Left ventricle myocardium inferior (tissue), 1 donor: Measurements from ENCODE around the gene CCDC57. TPM values are rescaled to one million over a fixed set of nuclear protein-coding genes. Genes with fewer than 3 reads are reported as not detected.
A peak's percentile ranks its signal among the peaks of the same experiment; 100 is the strongest.

ENCODE experiments used
- DNase-seq: peaks from one replicate; pipeline ENCODE4 v3.0.0-alpha.2; 2020
- H3K27ac ChIP-seq: fragments of 200-600 bp; replicated peaks from 2 replicates; pipeline ENCODE4 v1.8.0; 2021
- H3K27me3 ChIP-seq: fragments of 200-600 bp; 2 replicates; pipeline ENCODE4 v1.8.0; 2021; ENCODE audit warnings: low read depth
- H3K36me3 ChIP-seq: fragments of 200-600 bp; 2 replicates; pipeline ENCODE4 v1.8.0; 2021
- H3K4me1 ChIP-seq: fragments of 200-600 bp; 2 replicates; pipeline ENCODE4 v1.8.0; 2021
- H3K4me3 ChIP-seq: fragments of 200-600 bp; 2 replicates; pipeline ENCODE4 v1.8.0; 2021; ENCODE audit warnings: mild to moderate bottlenecking, moderate library complexity
- H3K9me3 ChIP-seq: fragments of 200-600 bp; replicated peaks from 2 replicates; pipeline ENCODE4 v1.8.0; 2021
- intact Hi-C: fragments of 100-400 bp; cut with micrococcal nuclease; formaldehyde crosslinking; loops from one replicate; pipeline ENCODE4 v1.11.0; 2022
- total RNA-seq: library from RNA; stranded (reverse); fragmentation: NEBNext Ultra II Directional; extraction: Animal tissue kit (Norgen Biotek cat#: 25700); gene quantifications from one replicate; pipeline ENCODE4 v1.2.1, GENCODE V29; 2021
- TF ChIP-seq, protein P1 (sequence below): fragments of 200-600 bp; IDR thresholded peaks from 2 replicates; pipeline ENCODE4 v1.8.0; 2021; ENCODE audit warnings: antibody characterized with exemption, mild to moderate bottlenecking, borderline replicate concordance
- donor health status: DM: no; HTN: yes; CAD: no; lungs with severe emphysema.

CCDC57 gene
- total RNA-seq, 1 donor from 2014 or later = 8.1 TPM

- no peak for DNase-seq
- intact Hi-C loops = no loop called here
- Histone ChIP-seq H3K27ac (no peak overlapping the region), H3K9me3 (no peaks in the 10 kb centered on the region), H3K4me1 (no peaks in the 10 kb centered on the region), H3K36me3 (peaks cover 31% of the 10 kb centered on the region), H3K4me3 (no peak overlapping the region), H3K27me3 (no peaks in the 10 kb centered on the region)
- TF ChIP-seq, protein P1, sequence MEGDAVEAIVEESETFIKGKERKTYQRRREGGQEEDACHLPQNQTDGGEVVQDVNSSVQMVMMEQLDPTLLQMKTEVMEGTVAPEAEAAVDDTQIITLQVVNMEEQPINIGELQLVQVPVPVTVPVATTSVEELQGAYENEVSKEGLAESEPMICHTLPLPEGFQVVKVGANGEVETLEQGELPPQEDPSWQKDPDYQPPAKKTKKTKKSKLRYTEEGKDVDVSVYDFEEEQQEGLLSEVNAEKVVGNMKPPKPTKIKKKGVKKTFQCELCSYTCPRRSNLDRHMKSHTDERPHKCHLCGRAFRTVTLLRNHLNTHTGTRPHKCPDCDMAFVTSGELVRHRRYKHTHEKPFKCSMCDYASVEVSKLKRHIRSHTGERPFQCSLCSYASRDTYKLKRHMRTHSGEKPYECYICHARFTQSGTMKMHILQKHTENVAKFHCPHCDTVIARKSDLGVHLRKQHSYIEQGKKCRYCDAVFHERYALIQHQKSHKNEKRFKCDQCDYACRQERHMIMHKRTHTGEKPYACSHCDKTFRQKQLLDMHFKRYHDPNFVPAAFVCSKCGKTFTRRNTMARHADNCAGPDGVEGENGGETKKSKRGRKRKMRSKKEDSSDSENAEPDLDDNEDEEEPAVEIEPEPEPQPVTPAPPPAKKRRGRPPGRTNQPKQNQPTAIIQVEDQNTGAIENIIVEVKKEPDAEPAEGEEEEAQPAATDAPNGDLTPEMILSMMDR = no peak
These were observed 40.8 kb downstream of the CCDC57 start for GRCh38 chr17:82171750-82172375.

DNA sequence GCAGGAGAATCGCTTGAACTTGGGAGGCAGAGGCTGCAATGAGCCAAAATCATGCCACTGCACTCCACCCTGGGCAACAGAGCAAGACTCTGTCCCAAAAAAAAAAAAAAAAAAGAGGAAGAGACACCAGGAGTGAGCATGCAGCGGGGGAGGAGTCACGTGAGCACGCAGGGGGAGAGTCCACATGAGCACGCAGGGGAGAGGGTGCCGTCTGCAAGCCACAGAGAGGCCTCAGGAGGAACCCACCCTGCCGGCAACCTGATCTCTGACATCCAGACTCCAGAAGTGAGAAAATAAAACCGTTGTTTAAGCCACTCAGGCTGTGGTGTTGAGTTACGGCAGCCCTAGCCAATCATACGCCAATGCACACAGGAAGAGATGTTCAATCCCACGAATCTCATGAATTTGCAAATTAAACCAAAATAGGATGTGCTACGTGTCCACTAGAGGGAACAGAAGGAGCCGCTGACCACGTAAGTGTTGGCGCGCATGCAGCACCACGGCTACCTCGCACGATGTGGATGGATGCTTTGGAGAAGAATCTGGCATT is 42.2 kb downstream of the CCDC57 start:
- no peaks in the 10 kb centered on the region for H3K4me1 ChIP-seq
- H3K4me3 ChIP-seq = no peak overlapping the region
- no peaks in the 10 kb centered on the region for H3K27me3 ChIP-seq
- peak; percentile 38 for DNase-seq
- intact Hi-C loops = no loop called here
- TF ChIP-seq, protein P1 = no peak
- no peaks in the 10 kb centered on the region for H3K9me3 ChIP-seq
- peaks cover 34% of the 10 kb centered on the region for H3K36me3 ChIP-seq
- H3K27ac ChIP-seq = no peak overlapping the region

GRCh38 chr17:82168568-82168967 is 44.1 kb downstream of the CCDC57 start:
- DNase-seq = no peak
- no peaks in the 10 kb centered on the region for H3K27me3 ChIP-seq
- H3K27ac ChIP-seq = no peak overlapping the region
- no peak overlapping the region for H3K4me3 ChIP-seq
- peaks cover 29% of the 10 kb centered on the region for H3K36me3 ChIP-seq
- TF ChIP-seq, protein P1 = no peak
- H3K9me3 ChIP-seq = no peaks in the 10 kb centered on the region
- H3K4me1 ChIP-seq = no peaks in the 10 kb centered on the region
- intact Hi-C loops = no loop called here

DNA sequence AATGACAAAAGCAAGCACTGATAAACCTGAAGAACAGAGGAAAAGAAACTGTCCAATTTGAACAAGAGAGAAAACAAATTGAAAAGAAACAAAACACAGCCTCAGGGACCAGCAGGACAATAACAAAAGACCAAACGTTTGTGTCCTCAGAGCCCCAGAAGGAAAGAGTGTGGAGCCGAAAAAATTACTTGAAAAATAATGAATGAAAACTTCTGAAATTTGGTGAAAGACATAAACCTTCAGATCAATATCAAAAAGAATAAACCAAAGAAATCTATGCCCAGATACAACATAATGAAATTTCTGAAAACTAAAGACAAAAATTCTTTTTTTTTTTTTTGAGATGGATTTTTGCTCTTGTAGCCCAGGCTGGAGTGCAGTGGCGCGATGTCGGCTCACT is 45.6 kb downstream of the CCDC57 start:
- intact Hi-C loops = no loop called here

DNA sequence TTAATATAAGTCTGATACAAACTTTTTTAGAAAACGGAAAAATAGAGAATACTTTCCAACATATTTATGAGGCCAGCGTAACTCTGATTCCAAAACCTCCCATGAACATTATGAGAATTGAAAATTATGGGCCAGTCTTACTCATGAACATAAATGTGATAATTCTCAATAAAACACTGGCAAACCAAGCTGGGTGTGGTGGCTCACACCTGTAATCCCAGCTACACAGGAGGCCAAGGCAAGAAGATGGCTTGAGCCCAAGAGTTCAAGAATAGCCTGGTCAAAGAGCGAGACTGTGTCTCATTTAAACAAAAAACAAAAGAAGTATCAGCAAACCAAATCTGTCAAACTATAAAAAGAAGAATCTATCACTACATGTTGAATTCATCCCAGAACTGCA is 47.8 kb downstream of the CCDC57 start:
- TF ChIP-seq, protein P1 = no peak
- H3K36me3 ChIP-seq = peaks cover 29% of the 10 kb centered on the region
- H3K27ac ChIP-seq = no peak overlapping the region
- no peaks in the 10 kb centered on the region for H3K9me3 ChIP-seq
- H3K4me3 ChIP-seq = no peak overlapping the region
- intact Hi-C loops = no loop called here
- H3K27me3 ChIP-seq = no peaks in the 10 kb centered on the region
- no peaks in the 10 kb centered on the region for H3K4me1 ChIP-seq
- no peak for DNase-seq

More for the DNA sequence above, 45.6 kb downstream of the CCDC57 start:
- DNase-seq = no peak
- Histone ChIP-seq H3K4me1 (no peaks in the 10 kb centered on the region), H3K36me3 (peaks cover 33% of the 10 kb centered on the region), H3K27me3 (no peaks in the 10 kb centered on the region), H3K9me3 (no peaks in the 10 kb centered on the region), H3K27ac (no peak overlapping the region), H3K4me3 (no peak overlapping the region)
- TF ChIP-seq, protein P1 = no peak
